Upper lobe of right lung (tissue), 1 donor: ENCODE results near the gene XPNPEP2. TPM values are rescaled to one million over a fixed set of nuclear protein-coding genes. Genes with fewer than 3 reads are reported as not detected.

Experiments used
- ATAC-seq: fragments of 200-7000 bp; cut with Tn5 transposase; one replicate; pipeline ENCODE4 v1.9.1; 2020; ENCODE audit warnings: mild to moderate bottlenecking, moderate library complexity
- DNase-seq: peaks from one replicate; pipeline ENCODE4 v3.0.0-alpha.2; 2020
- H3K27ac ChIP-seq: fragments of 200-600 bp; one replicate; pipeline ENCODE4 v1.8.0; 2022
- H3K27me3 ChIP-seq: fragments of 200-600 bp; one replicate; pipeline ENCODE4 v1.8.0; 2022; ENCODE audit warnings: mild to moderate bottlenecking
- H3K36me3 ChIP-seq: fragments of 200-600 bp; one replicate; pipeline ENCODE4 v1.8.0; 2022
- H3K4me1 ChIP-seq: fragments of 200-600 bp; one replicate; pipeline ENCODE4 v1.8.0; 2022
- H3K4me3 ChIP-seq: fragments of 200-600 bp; one replicate; pipeline ENCODE4 v1.8.0; 2022; ENCODE audit warnings: mild to moderate bottlenecking
- H3K9me3 ChIP-seq: fragments of 200-600 bp; one replicate; pipeline ENCODE4 v1.8.0; 2022
- CTCF ChIP-seq: fragments of 200-600 bp; IDR thresholded peaks from one replicate; pipeline ENCODE4 v1.8.0; 2022; ENCODE audit warnings: antibody characterized with exemption
- intact Hi-C: fragments of 100-400 bp; cut with DNase I; formaldehyde crosslinking; loops from one replicate; pipeline ENCODE4 v1.11.0; 2022
- total RNA-seq: library from RNA; stranded (reverse); fragmentation: NEBNext Ultra II Directional; extraction: Animal tissue kit (Norgen Biotek cat#: 25700); gene quantifications from one replicate; pipeline ENCODE4 v1.2.1, GENCODE V29; 2021
- donor health status: DM: no; HTN: yes; CAD: no; lungs with severe emphysema.

The XPNPEP2 gene
- total RNA-seq, 1 donor from 2014 or later = 0.93 TPM

- TF ChIP-seq CTCF = no peak
- no peaks in the 10 kb centered on the region for H3K4me1 ChIP-seq
- ATAC-seq (no peak), DNase-seq (no peak)
- intact Hi-C loops = no loop called here
- H3K27me3 ChIP-seq = no peaks in the 10 kb centered on the region
- no peaks in the 10 kb centered on the region for H3K36me3 ChIP-seq
- H3K9me3 ChIP-seq = no peaks in the 10 kb centered on the region
- no peak overlapping the region for H3K4me3 ChIP-seq
- no peak overlapping the region for H3K27ac ChIP-seq
Observed at GRCh38 chrX:129795584-129795983, 56.8 kb downstream of the XPNPEP2 start.

- DNase-seq = no peak
- no peak for ATAC-seq
- Histone ChIP-seq H3K4me3 (no peak overlapping the region), H3K4me1 (no peaks in the 10 kb centered on the region), H3K36me3 (no peaks in the 10 kb centered on the region), H3K27me3 (no peaks in the 10 kb centered on the region), H3K27ac (no peak overlapping the region), H3K9me3 (no peaks in the 10 kb centered on the region)
- intact Hi-C loops = no loop called here
- TF ChIP-seq CTCF = no peak
Observed at GRCh38 chrX:129797251-129797906, 58.6 kb downstream of the XPNPEP2 start.

GRCh38 chrX:129798456-129798855, 59.7 kb downstream of the XPNPEP2 start:
- TF ChIP-seq CTCF = no peak
- Histone ChIP-seq H3K36me3 (no peaks in the 10 kb centered on the region), H3K4me1 (no peaks in the 10 kb centered on the region), H3K27ac (no peak overlapping the region), H3K27me3 (no peaks in the 10 kb centered on the region), H3K9me3 (no peaks in the 10 kb centered on the region), H3K4me3 (no peak overlapping the region)
- intact Hi-C loops = no loop called here
- DNase-seq (no peak), ATAC-seq (no peak)

- Histone ChIP-seq H3K4me1 (no peaks in the 10 kb centered on the region), H3K4me3 (no peak overlapping the region), H3K9me3 (no peaks in the 10 kb centered on the region), H3K27me3 (no peaks in the 10 kb centered on the region), H3K27ac (no peak overlapping the region), H3K36me3 (no peaks in the 10 kb centered on the region)
- ATAC-seq (no peak), DNase-seq (no peak)
- TF ChIP-seq CTCF = no peak
- intact Hi-C loops = no loop called here
Observed at GRCh38 chrX:129798888-129799287, 60.1 kb downstream of the XPNPEP2 start.

- no peak for DNase-seq
- TF ChIP-seq CTCF = no peak
- H3K27ac ChIP-seq = no peak overlapping the region
- no peaks in the 10 kb centered on the region for H3K4me1 ChIP-seq
- ATAC-seq = no peak
- no peaks in the 10 kb centered on the region for H3K9me3 ChIP-seq
- no peak overlapping the region for H3K4me3 ChIP-seq
- intact Hi-C loops = no loop called here
- H3K36me3 ChIP-seq = peaks cover 5% of the 10 kb centered on the region
- H3K27me3 ChIP-seq = no peaks in the 10 kb centered on the region
Observed at GRCh38 chrX:129800186-129800585, 61.4 kb downstream of the XPNPEP2 start.

GRCh38 chrX:129802863-129803262, 64.1 kb downstream of the XPNPEP2 start:
- intact Hi-C loops = no loop called here
- ATAC-seq = no peak
- Histone ChIP-seq H3K27ac (no peak overlapping the region), H3K9me3 (no peaks in the 10 kb centered on the region), H3K4me3 (no peak overlapping the region), H3K27me3 (no peaks in the 10 kb centered on the region), H3K4me1 (no peaks in the 10 kb centered on the region), H3K36me3 (peaks cover 15% of the 10 kb centered on the region)
- TF ChIP-seq CTCF = no peak
- DNase-seq = no peak
